Fibroblast of lung (primary cell): ENCODE data around the gene MEIS2. TPM values are rescaled to one million over a fixed set of nuclear protein-coding genes. Genes with fewer than 3 reads are reported as not detected.

ENCODE experiments used
- DNase-seq, 2 donors: peaks; one replicate each; pipeline versions ENCODE4 v3.0.0 to v3.0.0-alpha.2; 2010; ENCODE audit warnings: low read depth in 2 of 2
- H2AFZ ChIP-seq: 2 replicates; pipeline ENCODE4 v1.5.1; 2012; ENCODE audit warnings: low read length, control low read depth, inconsistent platforms
- H3K27ac ChIP-seq: 2 replicates; pipeline ENCODE4 v1.5.1; 2011; ENCODE audit warnings: low read length, control low read depth; ENCODE audit not compliant: insufficient read depth
- H3K27me3 ChIP-seq: 2 replicates; pipeline ENCODE4 v1.5.1; 2011; ENCODE audit warnings: mild to moderate bottlenecking, low read length; ENCODE audit not compliant: control insufficient read depth, insufficient read depth
- H3K36me3 ChIP-seq: 2 replicates; pipeline ENCODE4 v1.5.1; 2011; ENCODE audit warnings: low read length; ENCODE audit not compliant: control insufficient read depth, insufficient read depth
- H3K4me1 ChIP-seq: 2 replicates; pipeline ENCODE4 v1.5.1; 2011; ENCODE audit warnings: low read length; ENCODE audit not compliant: control insufficient read depth, insufficient read depth; ENCODE audit errors: extremely low read depth
- H3K4me2 ChIP-seq: 2 replicates; pipeline ENCODE4 v1.5.1; 2011; ENCODE audit warnings: low read length, control low read depth; ENCODE audit not compliant: insufficient read depth; ENCODE audit errors: extremely low read depth
- H3K4me3 ChIP-seq, 4 experiments: fragments of 200-600 bp in 1 of 4; sonication (generic) in 1 of 4; replicated peaks in 1 of 4; 2 replicates each; pipeline ENCODE4 v1.5.1; 2011 to 2016; ENCODE audit warnings: low read length in 4 of 4, low read depth in 3 of 4, mild to moderate bottlenecking in 3 of 4, control low read depth in 2 of 4, inconsistent platforms in 1 of 4, mixed read lengths in 1 of 4; ENCODE audit not compliant: insufficient read depth in 1 of 4; ENCODE audit errors: control extremely low read depth in 1 of 4
- H3K79me2 ChIP-seq: 2 replicates; pipeline ENCODE4 v1.5.1; 2012; ENCODE audit warnings: mild to moderate bottlenecking, low read length, inconsistent platforms; ENCODE audit not compliant: control insufficient read depth, insufficient read depth
- H3K9ac ChIP-seq: 2 replicates; pipeline ENCODE4 v1.5.1; 2011; ENCODE audit warnings: mild to moderate bottlenecking, low read length, control low read depth; ENCODE audit not compliant: insufficient read depth
- H3K9me3 ChIP-seq: 2 replicates; pipeline ENCODE4 v1.5.1; 2012; ENCODE audit warnings: low read depth, low read length; ENCODE audit not compliant: control insufficient read depth, insufficient read depth
- H4K20me1 ChIP-seq: 2 replicates; pipeline ENCODE4 v1.5.1; 2011; ENCODE audit warnings: low read length; ENCODE audit not compliant: control insufficient read depth, insufficient read depth; ENCODE audit errors: extremely low read depth
- EZH2 ChIP-seq: IDR thresholded peaks from 2 replicates; pipeline ENCODE4 v1.5.1; 2012; ENCODE audit warnings: low read length, control low read depth, mild to moderate bottlenecking; ENCODE audit errors: missing control alignments
- polyA plus RNA-seq, 2 donors: library from polyadenylated mRNA; depleted of rRNA in 1 of 2; stranded (reverse) in 1 of 2; unstranded in 1 of 2; fragments of >200 nt; gene quantifications; 2 replicates each; pipeline ENCODE4 v1.2.1, GENCODE V29; 2011 to 2012; ENCODE audit warnings: missing spikeins in 1 of 2
- total RNA-seq: library from RNA; depleted of rRNA; stranded (reverse); fragments of >200 nt; gene quantifications from 2 replicates; pipeline ENCODE4 v1.2.1, GENCODE V29; 2014
- TF ChIP-seq, protein P1 (sequence below), 2 donors: IDR thresholded peaks in 1 of 2; conservative IDR thresholded peaks in 1 of 2; 1 replicate in 1 of 2; 2 replicates in 1 of 2; pipeline ENCODE4 v1.5.1; 2011 to 2012; ENCODE audit warnings: low read length in 2 of 2, control low read depth in 1 of 2, inconsistent platforms in 1 of 2, low read depth in 1 of 2, mild to moderate bottlenecking in 1 of 2

The MEIS2 gene
- total and polyA plus RNA-seq, 2 donors (not counting 1 experiment from before 2014, with no cell fraction given), result 31.0 to 37.1 TPM

DNA sequence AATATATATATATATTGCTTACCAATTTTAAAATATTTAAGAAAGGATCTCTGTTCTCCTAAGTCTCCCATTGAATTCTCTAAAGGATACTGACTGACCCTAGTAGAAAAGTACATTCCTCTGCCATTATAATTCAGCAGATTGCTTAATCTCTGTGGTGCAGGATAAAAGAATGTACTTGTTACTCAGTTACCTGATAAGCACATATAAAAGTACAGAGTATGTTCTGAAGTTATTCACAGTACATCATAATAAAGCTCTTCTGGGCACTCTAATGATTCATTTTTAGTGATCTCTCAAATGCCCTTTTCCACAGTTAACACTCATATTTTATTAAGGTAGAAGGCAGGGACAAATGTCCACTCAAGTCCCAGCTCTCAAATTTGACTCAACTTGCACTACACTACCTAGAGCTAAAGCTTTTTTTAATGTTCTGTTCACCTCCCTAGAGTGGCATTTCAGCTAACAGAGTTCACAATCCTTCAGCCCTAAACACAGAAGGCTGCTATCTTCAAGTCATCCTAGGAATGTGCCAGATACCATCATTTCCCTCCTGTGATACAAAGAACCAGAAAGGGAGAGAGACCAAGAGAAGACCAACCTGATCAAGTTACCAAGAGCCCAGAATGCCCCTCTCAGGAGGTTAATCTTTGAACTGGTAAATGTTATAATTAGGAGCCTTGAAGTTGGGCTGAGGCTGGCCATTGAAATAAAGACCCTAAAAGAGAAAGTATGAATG lies 53.3 kb downstream of the MEIS2 start:
- Histone ChIP-seq H3K4me3 (no peak overlapping the region), H4K20me1 (no peaks in the 10 kb centered on the region), H3K9ac (no peak overlapping the region), H2AFZ (no peak overlapping the region), H3K9me3 (no peaks in the 10 kb centered on the region), H3K4me1 (peaks cover 5% of the 10 kb centered on the region), H3K27me3 (no peaks in the 10 kb centered on the region), H3K4me2 (no peak overlapping the region), H3K36me3 (no peaks in the 10 kb centered on the region), H3K27ac (no peak overlapping the region), H3K79me2 (peaks cover 2% of the 10 kb centered on the region)
- DNase-seq, result peak; percentile 37 to 85
- no peak for TF ChIP-seq EZH2
- TF ChIP-seq, protein P1, sequence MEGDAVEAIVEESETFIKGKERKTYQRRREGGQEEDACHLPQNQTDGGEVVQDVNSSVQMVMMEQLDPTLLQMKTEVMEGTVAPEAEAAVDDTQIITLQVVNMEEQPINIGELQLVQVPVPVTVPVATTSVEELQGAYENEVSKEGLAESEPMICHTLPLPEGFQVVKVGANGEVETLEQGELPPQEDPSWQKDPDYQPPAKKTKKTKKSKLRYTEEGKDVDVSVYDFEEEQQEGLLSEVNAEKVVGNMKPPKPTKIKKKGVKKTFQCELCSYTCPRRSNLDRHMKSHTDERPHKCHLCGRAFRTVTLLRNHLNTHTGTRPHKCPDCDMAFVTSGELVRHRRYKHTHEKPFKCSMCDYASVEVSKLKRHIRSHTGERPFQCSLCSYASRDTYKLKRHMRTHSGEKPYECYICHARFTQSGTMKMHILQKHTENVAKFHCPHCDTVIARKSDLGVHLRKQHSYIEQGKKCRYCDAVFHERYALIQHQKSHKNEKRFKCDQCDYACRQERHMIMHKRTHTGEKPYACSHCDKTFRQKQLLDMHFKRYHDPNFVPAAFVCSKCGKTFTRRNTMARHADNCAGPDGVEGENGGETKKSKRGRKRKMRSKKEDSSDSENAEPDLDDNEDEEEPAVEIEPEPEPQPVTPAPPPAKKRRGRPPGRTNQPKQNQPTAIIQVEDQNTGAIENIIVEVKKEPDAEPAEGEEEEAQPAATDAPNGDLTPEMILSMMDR (conservative IDR thresholded peaks at IDR 0.05 in 1 of 2, IDR thresholded peaks at IDR 0.05 in 1 of 2; ENCODE audit: low read depth in 1 of 2, low read length in 2 of 2), result no peak

DNA sequence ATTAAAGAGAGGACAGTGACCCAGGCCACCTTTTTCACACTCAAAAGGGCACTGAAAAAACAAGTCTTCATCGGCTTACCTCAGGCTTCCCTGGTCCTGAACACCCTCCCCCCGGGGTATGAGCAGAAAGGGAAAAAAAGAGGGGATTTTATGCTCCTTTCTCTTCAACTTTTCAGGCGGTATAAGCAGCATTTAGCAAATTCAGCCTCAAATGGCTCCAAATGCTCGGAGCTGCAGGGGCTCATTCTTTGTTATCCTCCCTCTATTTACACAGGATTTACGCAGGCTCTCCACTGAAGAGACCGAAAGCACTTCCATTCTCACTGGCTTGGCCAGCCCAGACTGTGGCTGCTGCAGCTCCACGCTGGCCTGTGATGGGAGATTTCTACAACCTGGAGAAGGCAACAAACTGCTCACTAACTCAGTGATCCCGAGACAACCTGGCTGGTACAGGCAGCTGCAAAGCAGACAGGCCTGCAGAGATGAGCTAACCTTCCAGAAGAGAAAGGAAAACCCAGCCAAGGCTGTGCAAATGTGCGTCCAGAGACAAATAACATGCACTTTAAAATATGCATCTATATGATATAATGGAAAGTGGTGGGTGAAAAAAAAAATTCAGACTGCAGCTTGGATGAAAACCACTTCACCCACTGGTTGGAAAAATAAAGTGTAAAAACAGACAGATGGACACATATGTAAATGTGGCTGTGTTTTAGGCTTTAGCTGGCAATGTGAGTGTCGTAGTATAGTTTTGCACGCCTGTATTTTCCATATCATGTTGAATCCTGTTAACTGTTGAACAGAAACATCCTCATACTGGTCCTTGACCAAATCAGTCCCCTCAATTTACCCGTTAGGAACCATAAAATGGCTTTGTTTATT lies 54.2 kb downstream of the MEIS2 start:
- Histone ChIP-seq H2AFZ (no peak overlapping the region), H3K9me3 (no peaks in the 10 kb centered on the region), H3K4me3 (no peak overlapping the region), H3K27ac (no peak overlapping the region), H3K9ac (no peak overlapping the region), H3K79me2 (peaks cover 2% of the 10 kb centered on the region), H3K27me3 (no peaks in the 10 kb centered on the region), H3K36me3 (no peaks in the 10 kb centered on the region), H3K4me2 (no peak overlapping the region), H4K20me1 (no peaks in the 10 kb centered on the region), H3K4me1 (peaks cover 5% of the 10 kb centered on the region)
- TF ChIP-seq, protein P1 (conservative IDR thresholded peaks at IDR 0.05 in 1 of 2, IDR thresholded peaks at IDR 0.05 in 1 of 2; ENCODE audit: low read depth in 1 of 2, low read length in 2 of 2), result no peak
- no peak for DNase-seq

DNA sequence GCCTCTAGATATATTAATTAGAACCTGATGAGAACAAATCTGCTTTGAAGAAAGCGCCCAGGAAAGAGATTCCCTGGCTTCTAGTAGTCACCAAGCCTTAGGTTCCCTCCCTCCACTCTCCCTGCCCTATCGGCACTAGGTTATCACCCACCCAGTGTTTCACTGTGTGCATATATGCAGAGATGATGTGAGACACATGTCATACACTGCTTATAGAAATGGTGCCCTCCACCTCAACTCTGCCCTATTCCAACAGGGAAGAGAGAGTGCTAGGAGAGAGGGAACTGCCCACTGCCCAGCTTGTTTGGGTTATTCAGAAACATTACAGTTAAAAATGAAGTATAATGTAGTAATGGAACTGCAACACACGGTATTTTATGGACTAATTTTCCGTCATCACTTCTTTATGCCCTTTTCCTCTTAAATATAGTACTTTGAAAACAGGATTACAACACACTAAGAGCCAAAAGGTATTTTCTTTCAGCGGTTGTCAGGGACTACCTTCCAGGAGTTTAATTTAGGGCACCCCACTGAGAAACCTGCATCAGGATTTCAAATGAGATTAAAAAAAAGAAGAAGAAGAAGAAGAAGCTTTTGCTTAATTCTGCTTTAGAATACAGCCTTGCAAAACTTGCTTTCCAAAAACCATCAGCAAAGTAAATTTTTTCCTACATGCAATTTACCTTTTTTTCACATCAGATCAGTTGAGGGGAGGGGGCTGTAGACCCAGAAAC lies 55.3 kb downstream of the MEIS2 start:
- no peaks in the 10 kb centered on the region for H3K27me3 ChIP-seq
- no peak overlapping the region for H3K9ac ChIP-seq
- H3K27ac ChIP-seq, result no peak overlapping the region
- no peak for DNase-seq
- H4K20me1 ChIP-seq, result no peaks in the 10 kb centered on the region
- no peak overlapping the region for H3K4me3 ChIP-seq
- no peaks in the 10 kb centered on the region for H3K79me2 ChIP-seq
- no peaks in the 10 kb centered on the region for H3K9me3 ChIP-seq
- TF ChIP-seq, protein P1 (conservative IDR thresholded peaks at IDR 0.05 in 1 of 2, IDR thresholded peaks at IDR 0.05 in 1 of 2; ENCODE audit: low read depth in 1 of 2, low read length in 2 of 2), result no peak
- TF ChIP-seq EZH2, result no peak
- H3K4me2 ChIP-seq, result no peak overlapping the region
- peaks cover 5% of the 10 kb centered on the region for H3K4me1 ChIP-seq
- no peak overlapping the region for H2AFZ ChIP-seq
- no peaks in the 10 kb centered on the region for H3K36me3 ChIP-seq
